NB4 (cell line): ENCODE measurements around the gene PTN.
A peak's percentile ranks its signal among the peaks of the same experiment; 100 is the strongest.

ENCODE experiments used
- DNase-seq: peaks from one replicate; pipeline ENCODE4 v3.0.0; 2010; ENCODE audit warnings: low read depth
- H3K4me3 ChIP-seq: one replicate; pipeline ENCODE4 v1.5.1; 2011; ENCODE audit warnings: mild to moderate bottlenecking, low read depth, low read length, moderate library complexity
- MYC ChIP-seq: IDR thresholded peaks from 2 replicates; pipeline ENCODE4 v1.6.1; 2011; ENCODE audit warnings: low read depth, low read length
- POLR2A ChIP-seq: IDR thresholded peaks from 2 replicates; pipeline ENCODE4 v1.6.1; 2011; ENCODE audit warnings: mild to moderate bottlenecking; ENCODE audit not compliant: insufficient read length; ENCODE audit errors: extremely low read depth
- TF ChIP-seq, protein P1 (sequence below): IDR thresholded peaks from 2 replicates; pipeline ENCODE4 v1.6.1; 2011; ENCODE audit warnings: low read depth, low read length
- TF ChIP-seq, protein P2 (sequence below): IDR thresholded peaks from one replicate; pipeline ENCODE4 v1.5.1; 2012; ENCODE audit warnings: low read depth, low read length

The PTN gene

DNA sequence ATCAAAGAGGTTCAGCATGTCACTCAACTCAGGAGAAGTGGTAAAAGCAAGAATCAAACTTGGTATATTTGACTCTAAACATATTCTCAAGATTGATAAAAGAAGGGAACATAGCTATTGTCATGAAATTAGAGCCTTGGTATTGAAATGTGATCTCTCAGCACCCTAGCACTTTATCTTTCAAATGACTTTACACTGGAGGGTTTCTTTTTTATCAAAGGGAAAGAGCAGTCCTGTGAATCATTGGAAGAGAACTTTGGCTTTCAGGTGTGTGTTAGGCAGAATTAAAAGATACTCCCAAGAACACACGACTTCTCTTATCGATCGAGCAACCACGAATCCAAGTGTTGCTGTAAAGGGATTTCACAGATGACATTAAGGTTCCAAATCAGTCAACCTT, 54.4 kb downstream of the PTN start:
- DNase-seq = no peak
- H3K4me3 ChIP-seq = no peak overlapping the region
- TF ChIP-seq, protein P1, sequence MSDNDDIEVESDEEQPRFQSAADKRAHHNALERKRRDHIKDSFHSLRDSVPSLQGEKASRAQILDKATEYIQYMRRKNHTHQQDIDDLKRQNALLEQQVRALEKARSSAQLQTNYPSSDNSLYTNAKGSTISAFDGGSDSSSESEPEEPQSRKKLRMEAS = no peak
- TF ChIP-seq MYC = no peak
- no peak for TF ChIP-seq POLR2A
- TF ChIP-seq, protein P2, sequence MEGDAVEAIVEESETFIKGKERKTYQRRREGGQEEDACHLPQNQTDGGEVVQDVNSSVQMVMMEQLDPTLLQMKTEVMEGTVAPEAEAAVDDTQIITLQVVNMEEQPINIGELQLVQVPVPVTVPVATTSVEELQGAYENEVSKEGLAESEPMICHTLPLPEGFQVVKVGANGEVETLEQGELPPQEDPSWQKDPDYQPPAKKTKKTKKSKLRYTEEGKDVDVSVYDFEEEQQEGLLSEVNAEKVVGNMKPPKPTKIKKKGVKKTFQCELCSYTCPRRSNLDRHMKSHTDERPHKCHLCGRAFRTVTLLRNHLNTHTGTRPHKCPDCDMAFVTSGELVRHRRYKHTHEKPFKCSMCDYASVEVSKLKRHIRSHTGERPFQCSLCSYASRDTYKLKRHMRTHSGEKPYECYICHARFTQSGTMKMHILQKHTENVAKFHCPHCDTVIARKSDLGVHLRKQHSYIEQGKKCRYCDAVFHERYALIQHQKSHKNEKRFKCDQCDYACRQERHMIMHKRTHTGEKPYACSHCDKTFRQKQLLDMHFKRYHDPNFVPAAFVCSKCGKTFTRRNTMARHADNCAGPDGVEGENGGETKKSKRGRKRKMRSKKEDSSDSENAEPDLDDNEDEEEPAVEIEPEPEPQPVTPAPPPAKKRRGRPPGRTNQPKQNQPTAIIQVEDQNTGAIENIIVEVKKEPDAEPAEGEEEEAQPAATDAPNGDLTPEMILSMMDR = no peak

DNA sequence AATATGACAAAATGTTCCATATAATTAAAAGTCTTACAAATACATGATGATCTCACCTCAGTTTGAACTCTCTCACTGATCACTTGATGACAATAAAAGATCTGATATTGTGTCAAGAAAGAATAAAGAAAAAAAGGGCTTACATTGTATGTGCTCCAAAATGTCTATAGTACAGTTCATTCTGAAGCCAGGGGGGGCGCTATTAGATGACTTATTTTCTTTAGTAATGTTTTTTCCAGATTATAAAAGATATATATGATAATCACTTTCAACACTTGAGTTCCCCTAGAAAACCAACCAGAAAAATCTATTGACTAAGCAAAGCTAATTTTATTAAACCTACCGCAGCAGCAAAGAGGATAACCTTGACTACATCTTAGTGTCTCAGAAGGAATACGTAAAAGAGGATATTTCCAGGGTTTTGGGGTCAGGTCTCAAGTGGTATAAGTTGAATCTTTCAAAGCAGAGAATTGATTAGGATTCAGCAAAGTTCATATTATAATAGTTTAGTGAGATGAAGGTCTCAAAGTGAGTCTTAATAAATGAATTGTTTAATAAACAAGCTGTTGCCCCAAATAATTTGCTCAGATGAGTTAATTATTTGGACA, 55.8 kb downstream of the PTN start:
- TF ChIP-seq MYC (no peak), POLR2A (no peak)
- TF ChIP-seq, protein P2 = peak; percentile 27
- no peak overlapping the region for H3K4me3 ChIP-seq
- DNase-seq = no peak

DNA sequence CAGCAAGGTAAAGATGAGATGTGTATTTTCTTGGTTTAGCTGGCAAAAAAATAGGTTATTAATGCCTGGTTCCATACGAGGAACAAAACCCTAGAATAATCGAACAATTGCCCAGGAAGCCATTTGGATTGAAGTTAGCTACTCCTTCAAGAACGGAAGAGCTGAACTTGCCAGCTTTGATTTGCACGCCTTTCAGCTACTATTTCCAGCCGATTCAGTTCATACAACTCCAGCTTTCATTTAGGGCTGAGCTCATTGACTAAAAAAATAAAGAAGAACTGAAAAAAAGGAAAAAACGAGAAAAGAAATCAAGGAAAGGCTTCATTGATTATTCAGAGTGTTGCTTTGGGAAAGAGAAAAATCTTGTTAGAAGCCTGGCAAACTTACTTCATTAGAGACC, 60.4 kb downstream of the PTN start:
- no peak for DNase-seq
- TF ChIP-seq, protein P1 = no peak
- TF ChIP-seq, protein P2 = no peak
- no peak for TF ChIP-seq MYC
- no peak for TF ChIP-seq POLR2A
- H3K4me3 ChIP-seq = no peak overlapping the region

DNA sequence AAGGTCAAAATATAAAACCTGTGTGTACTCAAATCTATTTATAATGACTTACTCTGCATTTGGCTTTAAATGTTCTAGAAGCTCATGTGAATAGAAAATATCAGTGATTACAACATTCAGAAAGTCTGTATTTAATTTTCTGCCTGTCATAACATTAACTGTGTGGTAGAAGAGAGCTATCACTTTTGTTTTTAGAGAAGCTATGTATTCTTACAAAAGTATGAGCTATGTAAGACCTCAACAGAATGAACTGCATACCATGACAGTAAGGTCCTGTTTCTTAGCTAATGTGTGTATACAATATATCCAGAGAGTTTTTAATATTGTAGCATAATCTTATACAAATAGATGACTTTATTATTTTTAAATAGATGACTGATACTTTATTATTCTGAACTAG, 61.5 kb downstream of the PTN start:
- DNase-seq = no peak
- TF ChIP-seq POLR2A (no peak), MYC (no peak)
- TF ChIP-seq, protein P2 = no peak
- TF ChIP-seq, protein P1 = no peak
- H3K4me3 ChIP-seq = no peak overlapping the region

DNA sequence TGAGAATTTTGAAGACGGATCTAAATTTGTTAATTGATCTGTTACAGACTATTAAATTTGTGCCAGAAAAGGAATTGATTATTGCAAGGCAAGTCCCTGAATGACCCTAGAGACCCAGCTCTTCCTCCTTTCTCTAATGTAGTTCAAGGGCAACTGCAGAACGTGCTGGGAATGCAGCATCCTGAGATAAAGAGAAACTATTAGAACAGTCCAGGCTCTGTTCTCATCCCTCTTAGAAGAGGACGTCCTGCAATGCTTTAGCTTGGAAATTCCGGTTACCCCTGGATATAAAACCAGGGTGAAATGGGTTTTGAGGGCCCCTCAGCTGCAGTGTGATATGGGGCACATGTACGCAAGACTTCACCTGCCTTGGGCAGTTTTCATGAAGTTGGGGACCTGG, 67.3 kb downstream of the PTN start:
- no peak overlapping the region for H3K4me3 ChIP-seq
- TF ChIP-seq, protein P1 = no peak
- TF ChIP-seq, protein P2 = no peak
- TF ChIP-seq MYC (no peak), POLR2A (no peak)
- no peak for DNase-seq

DNA sequence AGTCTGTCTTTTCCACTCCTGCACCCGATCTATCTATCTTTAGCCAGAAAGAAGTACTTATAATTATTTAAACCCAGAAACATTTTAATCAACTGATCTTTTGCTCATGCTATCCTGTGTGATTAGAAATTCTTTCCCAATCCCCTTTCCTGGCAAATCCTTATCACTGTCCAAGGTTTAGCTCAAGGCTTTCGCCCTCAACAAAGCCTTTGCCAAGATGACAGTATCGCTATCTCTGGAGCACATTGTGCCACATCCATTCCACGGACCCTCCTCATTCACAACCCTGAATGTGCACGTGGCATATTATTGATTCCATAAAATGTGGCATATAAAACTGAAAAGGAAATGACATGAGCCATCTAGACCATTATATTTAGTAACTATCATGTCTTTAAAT, 71.3 kb downstream of the PTN start:
- TF ChIP-seq, protein P1 = no peak
- TF ChIP-seq POLR2A (no peak), MYC (no peak)
- TF ChIP-seq, protein P2 = no peak
- H3K4me3 ChIP-seq = no peak overlapping the region
- no peak for DNase-seq
